ENCODE results near the gene SOX5. TPM values are rescaled to one million over a fixed set of nuclear protein-coding genes. Genes with fewer than 3 reads are reported as not detected.

The SOX5 gene
- total and polyA plus RNA-seq, 2 of the 8 experiments (the other 6 are each of a cell fraction or from before 2014, with no cell fraction given), result 2.2 to 2.6 TPM

DNA sequence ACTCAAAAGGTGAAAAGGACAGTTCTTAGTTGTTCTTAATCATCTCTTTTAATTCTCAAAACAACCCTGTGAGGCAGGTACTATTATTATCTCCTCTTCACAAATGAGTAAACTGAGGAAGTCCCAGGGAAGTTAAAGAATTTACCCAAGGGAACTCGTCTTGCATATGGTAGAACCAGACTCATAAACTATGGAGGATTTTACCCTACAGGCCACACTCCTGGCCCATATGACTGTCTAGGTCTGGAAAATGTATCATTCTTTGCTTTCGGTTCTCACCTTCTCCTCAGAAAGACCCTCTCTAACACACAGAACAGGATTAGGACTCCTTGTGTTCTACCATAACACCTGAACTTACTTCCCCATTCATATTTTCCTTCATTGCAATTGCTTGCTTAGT is 18.9 kb downstream of the SOX5 start:
- CTCF ChIA-PET (ENCODE audit: partially characterized antibody), result interaction anchor here (1.0 kb wide), 1 partner anchor 8 kb away, joined by 3 read pairs; no protein-coding TSS in a partner anchor
- Histone ChIP-seq H3K9me3 (ENCODE audit: insufficient read depth in 2 of 2, low read depth in 1 of 2, low read length in 1 of 2) (no peaks in the 10 kb centered on the region), H2BK5ac (ENCODE audit: low read depth, low read length) (no peak overlapping the region), H2BK20ac (ENCODE audit: low read length) (no peak overlapping the region), H3K4me2 (ENCODE audit: insufficient read depth in 1 of 2, low read depth in 2 of 2, low read length in 2 of 2) (no peak overlapping the region), H3K4me1 (replicated peaks in 1 of 4; ENCODE audit: control insufficient read depth in 3 of 4, insufficient read depth in 4 of 4, low read length in 3 of 4) (no peaks in the 10 kb centered on the region), H3K14ac (ENCODE audit: insufficient read length) (no peak overlapping the region), H4K5ac (ENCODE audit: insufficient read length, low read depth, low read length) (no peak overlapping the region), H4K91ac (replicated peaks; ENCODE audit: insufficient read length, low read length) (no peak overlapping the region), H3K9ac (replicated peaks in 1 of 4; ENCODE audit: extremely low read depth in 1 of 4, low read depth in 3 of 4, low read length in 3 of 4) (no peak overlapping the region), H2AK5ac (ENCODE audit: low read depth, low read length) (no peak overlapping the region), H3K79me1 (ENCODE audit: low read depth, low read length) (no peaks in the 10 kb centered on the region), H3K4me3 (ENCODE audit: extremely low read depth in 1 of 4, insufficient read depth in 2 of 4, low read depth in 3 of 4, low read length in 4 of 4) (no peak overlapping the region), H2BK15ac (ENCODE audit: low read length) (no peak overlapping the region), H3K27ac (ENCODE audit: low read depth, low read length) (no peak overlapping the region), H3K27me3 (replicated peaks in 1 of 4; ENCODE audit: control insufficient read depth in 3 of 4, extremely low read depth in 1 of 4, insufficient read depth in 3 of 4, low read length in 3 of 4) (no peaks in the 10 kb centered on the region), H2BK120ac (replicated peaks; ENCODE audit: low read depth, low read length) (no peak overlapping the region), H4K8ac (ENCODE audit: extremely low read depth, insufficient read depth, low read length) (no peak overlapping the region), H3K18ac (ENCODE audit: extremely low read depth, low read length) (no peak overlapping the region), H2BK12ac (ENCODE audit: low read depth, low read length) (no peak overlapping the region), H3K56ac (replicated peaks; ENCODE audit: insufficient read length, low read depth, low read length) (no peak overlapping the region), H3K79me2 (ENCODE audit: control insufficient read depth in 1 of 2, insufficient read depth in 2 of 2, low read length in 2 of 2) (no peaks in the 10 kb centered on the region), H3K4ac (replicated peaks; ENCODE audit: insufficient read length, low read depth, low read length) (no peak overlapping the region), H4K20me1 (replicated peaks in 1 of 2; ENCODE audit: control insufficient read depth in 1 of 2, insufficient read depth in 2 of 2, low read length in 2 of 2) (no peaks in the 10 kb centered on the region), H2AFZ (ENCODE audit: low read length) (no peak overlapping the region), H3K23ac (ENCODE audit: insufficient read length) (no peak overlapping the region), H3K23me2 (ENCODE audit: low read depth, low read length) (no peaks in the 10 kb centered on the region), H3K36me3 (ENCODE audit: control insufficient read depth in 2 of 4, insufficient read depth in 4 of 4, low read length in 3 of 4) (no peaks in the 10 kb centered on the region)
- 91% methylated on average over 2 of the region's 2 CpGs; no CpG with 5 or more reads in 1 of the 2 experiments for WGBS, 2 experiments (ENCODE audit: extremely low coverage in 1 of 2, insufficient coverage in 1 of 2, insufficient read length in 1 of 2, insufficient replicate concordance in 2 of 2, low coverage in 1 of 2, low lambda C conversion rate in 2 of 2, missing lambda C conversion rate in 1 of 2)
- DNase-seq (ENCODE audit: low read depth in 1 of 2, low spot score in 2 of 2) (no peak), FAIRE-seq (no peak)
- POLR2A ChIA-PET (ENCODE audit: partially characterized antibody), result no interaction called here
- TF ChIP-seq, protein P1, sequence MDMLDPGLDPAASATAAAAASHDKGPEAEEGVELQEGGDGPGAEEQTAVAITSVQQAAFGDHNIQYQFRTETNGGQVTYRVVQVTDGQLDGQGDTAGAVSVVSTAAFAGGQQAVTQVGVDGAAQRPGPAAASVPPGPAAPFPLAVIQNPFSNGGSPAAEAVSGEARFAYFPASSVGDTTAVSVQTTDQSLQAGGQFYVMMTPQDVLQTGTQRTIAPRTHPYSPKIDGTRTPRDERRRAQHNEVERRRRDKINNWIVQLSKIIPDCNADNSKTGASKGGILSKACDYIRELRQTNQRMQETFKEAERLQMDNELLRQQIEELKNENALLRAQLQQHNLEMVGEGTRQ (IDR thresholded peaks at IDR 0.05; ENCODE audit: low read length), result no peak
- TF ChIP-seq SP4 (IDR thresholded peaks at IDR 0.05; ENCODE audit: low read length), result no peak
- TF ChIP-seq ZNF274 (IDR thresholded peaks at IDR 0.05; ENCODE audit: borderline replicate concordance, extremely low read depth, low read length), result no peak
- TF ChIP-seq CTBP2 (IDR thresholded peaks at IDR 0.05; ENCODE audit: borderline replicate concordance, insufficient read depth, insufficient read length, low read length), result no peak
- TF ChIP-seq SIX5 (IDR thresholded peaks at IDR 0.05; ENCODE audit: low read depth, low read length), result no peak
